H54 (cell line): ENCODE results near the gene CCDC33.

Experiments
- DNase-seq: peaks from one replicate; pipeline ENCODE4 v3.0.0; 2011; ENCODE audit warnings: low spot score, mixed read lengths; ENCODE audit not compliant: insufficient read length
- FAIRE-seq: peaks from 3 replicates; lab custom pipeline; 2011; peaks lifted over from hg19 to GRCh38; lab: Jason Lieb, UNC
- POLR2A ChIP-seq: IDR thresholded peaks from 2 replicates; pipeline ENCODE4 v1.6.1; 2011; ENCODE audit warnings: low read depth, mild to moderate bottlenecking, low read length

Gene CCDC33

GRCh38 chr15:74302821-74303359 lies 66.8 kb downstream of the CCDC33 start:
- no peak for TF ChIP-seq POLR2A
- FAIRE-seq (no peak), DNase-seq (no peak)

GRCh38 chr15:74303741-74304309 lies 67.7 kb downstream of the CCDC33 start:
- no peak for TF ChIP-seq POLR2A
- no peak for FAIRE-seq
- DNase-seq: no peak

DNA sequence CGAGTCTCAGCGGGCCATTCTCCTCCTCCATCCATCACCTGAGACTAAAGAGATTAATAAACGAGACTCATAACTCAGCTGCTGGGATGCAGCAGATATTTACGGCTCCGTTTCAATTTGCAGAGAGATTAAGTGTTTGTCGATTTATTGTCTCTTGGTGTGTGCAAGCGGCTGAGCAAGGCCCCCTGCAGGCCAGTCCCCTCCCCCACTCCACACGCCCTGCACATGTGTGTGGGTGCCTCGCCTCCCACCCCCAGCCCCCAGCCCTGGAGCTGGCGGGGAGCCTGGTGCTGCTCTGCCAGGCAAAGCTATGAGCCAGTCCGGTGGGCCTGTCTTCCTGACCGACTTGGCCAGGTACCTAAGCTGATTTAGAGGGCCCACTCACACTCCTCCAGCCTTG lies 68.3 kb downstream of the CCDC33 start:
- no peak for TF ChIP-seq POLR2A
- no peak for FAIRE-seq
- no peak for DNase-seq

DNA sequence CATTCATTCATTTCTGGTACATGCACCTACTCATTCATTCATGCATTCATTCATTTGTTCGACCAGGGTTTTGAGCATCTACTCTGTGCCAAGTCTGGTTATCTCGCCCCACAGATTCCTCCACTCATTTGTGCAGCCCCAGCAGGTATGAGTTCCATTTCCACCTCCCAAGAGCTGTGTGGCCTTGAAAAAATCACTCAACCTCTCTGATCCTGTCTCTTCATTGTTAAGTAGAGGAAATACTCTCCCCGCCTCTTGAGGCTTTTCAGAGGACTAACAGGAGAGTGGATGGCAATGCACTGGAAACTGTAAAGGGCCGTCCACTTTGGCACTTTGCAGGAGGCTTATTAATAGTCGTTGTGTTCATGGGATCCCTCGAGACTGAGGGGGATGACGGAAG lies 69.6 kb downstream of the CCDC33 start:
- no peak for DNase-seq
- FAIRE-seq: no peak

GRCh38 chr15:74306781-74307217 lies 70.7 kb downstream of the CCDC33 start:
- no peak for FAIRE-seq
- DNase-seq: no peak
- no peak for TF ChIP-seq POLR2A

More for the DNA sequence above, 69.6 kb downstream of the CCDC33 start:
- no peak for TF ChIP-seq POLR2A

DNA sequence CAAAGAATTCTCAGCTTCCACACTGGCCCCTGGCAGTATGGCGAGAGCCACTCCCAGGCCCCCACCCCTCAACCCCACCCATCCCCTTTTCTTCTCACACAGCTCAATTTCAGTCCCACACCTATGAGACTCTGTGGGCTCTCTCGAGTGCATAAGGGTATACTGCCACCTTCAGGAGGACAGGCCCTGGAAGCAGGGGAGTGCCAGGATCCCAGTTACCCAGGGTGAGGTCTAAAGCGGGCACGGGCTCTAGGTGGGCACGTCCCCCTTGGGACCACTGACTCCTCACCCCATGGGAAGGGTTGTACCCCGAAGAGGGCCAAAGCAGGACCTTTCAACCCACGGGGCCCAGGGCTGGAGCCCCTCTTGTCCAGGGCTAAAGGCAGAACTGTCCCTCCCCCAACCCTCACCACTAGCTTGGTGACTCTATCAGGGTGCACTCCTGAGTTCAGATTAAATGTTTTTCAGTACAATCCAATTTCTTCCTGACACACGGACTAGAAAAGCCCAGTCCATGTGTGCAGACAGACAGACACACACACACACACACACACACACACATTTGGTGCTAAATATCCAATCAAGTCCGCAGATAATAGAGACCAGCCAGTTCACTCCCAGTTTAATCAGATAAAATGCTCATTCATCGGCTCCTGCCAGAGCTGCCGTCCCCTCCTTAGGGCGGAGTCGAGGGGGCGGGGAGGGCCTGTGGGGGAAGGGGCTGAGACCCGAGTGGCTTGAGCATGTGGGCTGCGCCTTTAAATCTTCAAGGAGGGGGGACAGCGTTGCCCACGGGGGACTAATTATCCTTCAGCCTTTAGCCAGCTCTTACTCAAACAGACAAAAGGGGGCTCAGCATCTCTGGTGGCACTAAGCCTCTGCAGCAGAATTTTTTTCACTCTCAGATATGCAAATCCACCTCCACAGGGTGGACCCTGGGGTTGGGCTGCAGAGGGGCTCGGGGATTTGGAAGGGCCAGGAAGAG lies 72.0 kb downstream of the CCDC33 start:
- no peak for TF ChIP-seq POLR2A
- DNase-seq (peak; percentile 67), FAIRE-seq (no peak)

DNA sequence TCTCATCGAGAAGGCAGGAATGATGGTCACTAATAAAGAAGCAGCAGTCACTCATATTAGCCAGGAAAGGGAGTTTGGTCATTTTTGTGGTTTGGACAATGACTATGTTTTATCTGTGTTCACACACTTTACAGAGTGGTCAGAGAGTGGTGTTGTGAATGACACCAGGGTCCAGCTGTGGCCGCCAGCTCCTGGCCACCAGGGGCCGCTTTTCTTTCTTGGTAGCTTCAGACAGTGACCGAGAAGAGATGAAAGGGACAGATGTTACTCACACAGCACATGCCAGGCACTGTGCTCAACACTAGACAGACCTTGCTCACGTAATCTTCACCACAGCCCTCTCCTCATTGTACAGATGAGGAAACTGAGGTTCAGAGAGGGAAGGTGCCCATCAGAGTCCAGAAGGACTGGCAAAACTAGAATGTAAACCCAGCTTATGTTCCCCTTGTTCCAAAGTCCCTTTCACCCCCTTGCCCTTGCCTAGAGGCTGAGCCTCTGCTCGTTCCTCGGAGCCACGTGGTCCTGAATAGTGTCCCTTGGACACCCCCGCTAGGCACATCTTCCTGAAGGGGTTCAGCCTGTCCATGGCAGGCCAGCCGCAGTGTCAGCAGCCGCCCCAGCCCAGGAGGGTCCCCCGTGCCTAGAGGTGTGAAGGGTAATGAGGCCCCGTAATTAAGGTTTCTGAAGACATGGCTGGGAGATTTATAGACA lies 75.8 kb downstream of the CCDC33 start:
- DNase-seq: no peak
- no peak for TF ChIP-seq POLR2A
- FAIRE-seq: no peak

DNA sequence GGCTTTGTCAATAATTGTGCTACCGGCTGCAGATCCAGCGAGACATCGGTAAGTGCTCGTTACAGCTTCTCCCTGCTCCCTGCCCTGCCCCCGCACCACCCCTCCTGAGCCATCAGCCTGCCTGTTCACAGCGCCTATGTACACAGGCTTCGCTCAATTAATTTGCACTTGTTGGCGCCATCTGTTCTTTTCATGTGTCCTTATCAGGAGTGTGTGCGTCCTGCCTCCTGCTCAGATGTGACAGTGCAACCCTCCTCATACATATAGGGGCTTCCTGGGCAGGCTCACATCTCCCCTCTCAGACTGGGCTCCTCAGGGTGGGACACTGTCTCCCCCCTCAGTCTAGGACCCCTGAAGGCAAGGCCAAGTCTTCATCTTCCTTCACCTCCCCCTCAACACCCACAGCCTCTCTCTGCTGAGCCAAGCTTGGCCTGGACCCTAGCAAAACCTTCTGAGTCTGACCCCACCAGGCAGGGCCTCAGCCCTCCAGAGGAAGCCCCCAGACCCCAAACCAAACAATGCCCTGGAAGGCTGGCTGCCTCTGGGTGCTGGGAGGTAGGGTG lies 76.4 kb downstream of the CCDC33 start:
- DNase-seq: no peak
- FAIRE-seq: no peak
- no peak for TF ChIP-seq POLR2A

- TF ChIP-seq POLR2A: no peak
- no peak for FAIRE-seq
- DNase-seq: no peak
Observed at GRCh38 chr15:74313889-74314288, 77.8 kb downstream of the CCDC33 start.

- TF ChIP-seq POLR2A: no peak
- DNase-seq (no peak), FAIRE-seq (no peak)
Observed at GRCh38 chr15:74314795-74315438, 78.8 kb downstream of the CCDC33 start.

- FAIRE-seq (no peak), DNase-seq (no peak)
- TF ChIP-seq POLR2A: no peak
Observed at GRCh38 chr15:74315626-74316025, 79.5 kb downstream of the CCDC33 start.

GRCh38 chr15:74316141-74316540 lies 80.0 kb downstream of the CCDC33 start:
- no peak for FAIRE-seq
- no peak for DNase-seq
- TF ChIP-seq POLR2A: no peak

DNA sequence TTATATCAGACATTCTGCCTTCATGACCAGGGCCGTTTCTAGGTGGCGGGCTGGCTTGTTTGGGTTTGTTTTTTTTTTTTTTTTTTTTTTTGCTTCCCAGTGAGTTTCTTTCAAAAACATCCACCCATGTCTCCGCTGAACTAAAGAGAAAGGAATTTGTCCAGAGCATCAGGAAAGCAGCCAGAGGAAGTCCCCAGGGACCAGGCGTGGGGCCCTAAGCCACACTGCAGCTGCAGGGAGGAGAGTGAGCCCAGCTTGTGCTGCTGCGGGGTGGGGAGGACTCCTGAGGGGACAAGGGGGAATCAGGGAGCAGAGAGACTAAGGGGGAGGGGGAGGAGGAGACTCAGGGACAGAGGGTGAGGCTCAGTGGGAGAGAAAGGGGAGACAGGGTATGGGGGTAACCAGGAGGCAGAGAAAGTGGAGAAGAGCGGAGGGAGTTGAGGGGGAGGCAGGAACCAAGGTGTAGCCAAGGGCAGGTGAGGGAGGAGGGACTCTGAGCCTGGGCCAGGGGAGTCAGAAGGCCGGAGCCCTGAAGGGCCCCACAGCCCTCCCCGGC lies 81.8 kb downstream of the CCDC33 start:
- FAIRE-seq (no peak), DNase-seq (peak; percentile 55)
- TF ChIP-seq POLR2A: no peak
